Right cardiac atrium (tissue), 5 donors: ENCODE data around the gene ABRAXAS1. TPM values are rescaled to one million over a fixed set of nuclear protein-coding genes. Genes with fewer than 3 reads are reported as not detected.
"Not testable (repeated sequence)": the region's sequence is repeated elsewhere in the genome, so short reads cannot be mapped to it uniquely, and the experiment has no call there.

Experiments used
- ATAC-seq, 2 donors: fragments of 200-7000 bp; cut with Tn5 transposase; one replicate each; pipeline versions ENCODE4 v1.8.0 to v1.9.1; 2020; ENCODE audit warnings: moderate library complexity in 2 of 2, mild to moderate bottlenecking in 1 of 2
- DNase-seq, 3 donors: peaks; one replicate each; pipeline ENCODE4 v3.0.0-alpha.2; 2020
- H3K27ac ChIP-seq: one replicate; pipeline ENCODE4 v1.5.1; 2013; ENCODE audit warnings: mild to moderate bottlenecking, low read length, control low read depth, moderate library complexity
- H3K27me3 ChIP-seq: one replicate; pipeline ENCODE4 v1.6.1; 2013; ENCODE audit not compliant: control insufficient read depth, insufficient read depth
- H3K4me1 ChIP-seq: one replicate; pipeline ENCODE4 v1.6.1; 2013; ENCODE audit warnings: low read length; ENCODE audit not compliant: control insufficient read depth, insufficient read depth
- H3K4me3 ChIP-seq: one replicate; pipeline ENCODE4 v1.5.1; 2013; ENCODE audit warnings: low read length, control low read depth
- H3K9me3 ChIP-seq: one replicate; pipeline ENCODE4 v1.6.1; 2013; ENCODE audit warnings: low read length; ENCODE audit not compliant: control insufficient read depth
- WGBS: extraction: QIAGEN DNeasy Blood & Tissue Kit; methylation state at CpG from one replicate; pipeline ENCODE4 v1.1.7; 2013; 5-methylcytosine and 5-hydroxymethylcytosine counted together
- intact Hi-C, 4 donors: fragments of 100-400 bp; cut with DNase I; formaldehyde crosslinking; loops; one replicate each; pipeline versions ENCODE4 v1.11.0 to v1.14.0; 2022 to 2023
- polyA plus RNA-seq: library from polyadenylated mRNA; stranded (reverse); fragments of 200-250 nt; gene quantifications from one replicate; pipeline ENCODE4 v1.2.3, GENCODE V29; 2013
- total RNA-seq, 4 donors: library from RNA; stranded (reverse); fragmentation: NEBNext Ultra II Directional; extraction: Animal tissue kit (Norgen Biotek cat#: 25700); gene quantifications; one replicate each; pipeline ENCODE4 v1.2.1, GENCODE V29; 2021
- donor health status: healthy with polysubstance abuse.
- donor health status: DM: no; HTN: yes; CAD: no.
- donor health status: DM: no; HTN: no; CAD: no.
- donor health status: DM: no; HTN: yes; CAD: no; lungs with severe emphysema.
- donor health status: DM: yes; HTN: yes; CAD: no.

ABRAXAS1 gene
- total and polyA plus RNA-seq, 5 donors: 3.0 to 10.0 (median 6.7) TPM

DNA sequence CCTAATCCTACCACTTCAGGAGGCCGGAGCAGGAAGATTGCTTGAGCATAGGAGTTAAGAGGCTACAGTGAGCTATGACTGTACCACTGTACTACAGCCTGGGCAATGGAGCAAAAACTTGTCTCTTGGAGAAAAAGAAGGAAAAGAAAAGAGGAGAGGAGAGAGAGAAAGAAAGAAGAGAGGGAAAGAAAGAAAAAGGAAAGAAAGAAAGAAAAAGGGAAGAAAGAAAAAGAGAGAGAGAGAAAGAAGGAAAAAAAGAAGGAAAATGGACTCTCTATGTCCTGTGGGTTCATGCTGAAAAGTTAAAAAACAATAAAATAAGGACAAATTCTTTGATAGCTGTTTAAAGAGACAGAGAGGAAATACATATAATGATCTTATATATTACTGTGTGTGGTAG is 13.3 kb upstream of the ABRAXAS1 start:
- Histone ChIP-seq H3K9me3 (no peaks in the 10 kb centered on the region), H3K4me1 (no peaks in the 10 kb centered on the region), H3K4me3 (no peak overlapping the region), H3K27ac (no peak overlapping the region), H3K27me3 (no peaks in the 10 kb centered on the region)
- intact Hi-C loops: no loop called here
- ATAC-seq (no peak), DNase-seq (no peak)
- whole genome bisulfite sequencing: 92% methylated on average over 1 of the region's 1 CpG

DNA sequence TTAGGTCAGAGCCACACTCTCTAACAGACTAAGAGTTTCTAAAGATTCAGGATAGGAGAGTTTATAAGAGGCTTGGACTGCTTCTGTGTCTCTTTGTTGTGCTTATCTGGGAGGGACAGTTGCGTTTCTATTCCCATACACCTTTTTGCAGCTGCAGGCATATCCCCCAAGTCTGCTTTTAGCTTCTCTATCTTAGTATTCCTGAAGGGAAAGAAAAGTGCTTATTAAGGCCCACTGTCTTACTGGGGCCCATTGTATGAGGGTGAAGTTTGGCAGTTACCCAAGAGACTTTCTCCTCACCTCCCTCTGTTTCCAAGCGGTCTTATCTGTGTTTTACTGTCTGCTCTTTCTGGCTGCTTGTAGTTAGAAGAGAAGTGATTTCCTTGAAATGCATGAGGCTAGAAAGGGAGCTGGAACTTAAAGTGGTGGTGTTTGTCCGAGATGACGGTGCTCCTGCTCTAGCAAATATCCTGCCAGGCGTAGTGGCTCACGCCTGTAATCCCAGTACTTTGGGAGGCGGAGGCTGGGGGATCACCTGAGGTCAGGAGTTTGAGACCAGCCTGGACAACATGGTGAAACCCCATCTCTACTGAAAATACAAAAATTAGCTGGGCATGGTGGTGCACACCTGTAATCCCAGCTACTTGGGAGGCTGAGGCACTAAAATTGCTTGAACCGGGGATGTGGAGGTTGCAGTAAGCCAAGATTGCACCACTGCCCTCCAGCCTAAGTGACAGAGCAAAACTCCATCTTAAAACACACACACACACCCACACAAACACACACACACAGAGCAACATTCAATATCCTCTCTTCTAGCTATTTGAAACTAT is 11.4 kb upstream of the ABRAXAS1 start:
- DNase-seq, H3K27me3 ChIP-seq, H3K27ac ChIP-seq, intact Hi-C loops, H3K4me1 ChIP-seq, ATAC-seq, H3K4me3 ChIP-seq, H3K9me3 ChIP-seq: not testable (repeated sequence)
- 56% methylated on average over 8 of the region's 8 CpGs for WGBS

DNA sequence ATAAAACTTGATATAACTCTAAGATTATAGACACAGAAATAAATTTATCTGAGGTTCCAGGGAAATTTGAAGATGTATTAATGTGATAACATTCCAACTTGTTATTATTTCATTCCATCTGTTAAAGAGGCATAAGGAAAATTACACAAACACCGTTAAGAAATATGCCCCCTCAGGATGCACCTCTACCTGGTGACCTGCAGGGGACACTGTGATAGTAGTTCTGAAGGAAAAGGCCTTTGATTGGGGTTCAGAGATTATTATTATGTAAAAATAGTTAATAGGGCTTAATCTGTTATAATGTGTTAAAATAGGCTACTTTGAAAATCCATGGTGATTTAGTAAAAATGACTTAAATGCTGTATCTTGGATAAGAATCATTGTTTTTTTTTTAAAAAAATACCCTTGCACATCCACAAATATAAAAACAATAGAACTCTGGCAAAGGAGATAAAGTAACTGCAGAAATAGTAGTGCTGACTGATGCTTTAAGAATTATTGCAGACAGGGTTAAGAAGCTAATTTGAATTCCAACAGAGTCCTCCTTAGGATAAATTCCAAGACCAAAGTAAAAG is 6.1 kb upstream of the ABRAXAS1 start:
- intact Hi-C loops: no loop called here
- no peak overlapping the region for H3K27ac ChIP-seq
- H3K4me1 ChIP-seq: no peaks in the 10 kb centered on the region
- ATAC-seq: no peak
- no peak overlapping the region for H3K4me3 ChIP-seq
- no peaks in the 10 kb centered on the region for H3K9me3 ChIP-seq
- H3K27me3 ChIP-seq: no peaks in the 10 kb centered on the region
- DNase-seq: no peak
- WGBS: 1% methylated on average over 1 of the region's 1 CpG

DNA sequence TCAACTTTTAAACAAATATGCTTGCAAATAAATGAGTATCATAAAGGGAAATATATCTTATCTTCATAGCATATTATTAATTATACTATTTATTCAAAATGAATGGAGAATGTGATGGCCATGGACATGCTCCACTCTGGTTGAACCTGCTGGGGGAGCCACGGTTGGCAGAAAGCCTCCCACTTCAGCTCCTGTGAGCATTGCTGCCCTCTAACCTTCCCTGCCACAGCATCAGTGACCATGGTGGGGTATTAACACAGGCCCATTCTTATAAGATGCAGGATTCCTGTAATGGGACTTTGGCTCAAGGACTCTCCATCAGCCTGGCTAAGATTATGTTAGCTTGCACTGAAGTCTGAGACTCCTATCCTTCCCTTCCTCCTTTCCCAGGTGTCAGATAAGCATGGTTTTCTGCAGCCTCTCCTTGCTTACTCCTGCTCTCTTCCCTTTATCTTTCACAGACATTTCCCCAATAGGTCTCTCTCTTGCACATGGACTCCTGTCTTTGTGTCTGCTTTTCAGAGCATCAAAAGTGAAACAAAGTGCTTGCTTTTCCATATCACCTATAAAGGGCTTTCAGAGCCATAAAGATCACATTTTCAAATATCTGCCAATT is 4.9 kb upstream of the ABRAXAS1 start:
- Histone ChIP-seq H3K4me1 (no peaks in the 10 kb centered on the region), H3K4me3 (no peak overlapping the region), H3K9me3 (no peaks in the 10 kb centered on the region), H3K27me3 (no peaks in the 10 kb centered on the region), H3K27ac (no peak overlapping the region)
- WGBS: 28% methylated on average over 1 of the region's 1 CpG
- intact Hi-C loops: no loop called here
- DNase-seq (no peak), ATAC-seq (no peak)

DNA sequence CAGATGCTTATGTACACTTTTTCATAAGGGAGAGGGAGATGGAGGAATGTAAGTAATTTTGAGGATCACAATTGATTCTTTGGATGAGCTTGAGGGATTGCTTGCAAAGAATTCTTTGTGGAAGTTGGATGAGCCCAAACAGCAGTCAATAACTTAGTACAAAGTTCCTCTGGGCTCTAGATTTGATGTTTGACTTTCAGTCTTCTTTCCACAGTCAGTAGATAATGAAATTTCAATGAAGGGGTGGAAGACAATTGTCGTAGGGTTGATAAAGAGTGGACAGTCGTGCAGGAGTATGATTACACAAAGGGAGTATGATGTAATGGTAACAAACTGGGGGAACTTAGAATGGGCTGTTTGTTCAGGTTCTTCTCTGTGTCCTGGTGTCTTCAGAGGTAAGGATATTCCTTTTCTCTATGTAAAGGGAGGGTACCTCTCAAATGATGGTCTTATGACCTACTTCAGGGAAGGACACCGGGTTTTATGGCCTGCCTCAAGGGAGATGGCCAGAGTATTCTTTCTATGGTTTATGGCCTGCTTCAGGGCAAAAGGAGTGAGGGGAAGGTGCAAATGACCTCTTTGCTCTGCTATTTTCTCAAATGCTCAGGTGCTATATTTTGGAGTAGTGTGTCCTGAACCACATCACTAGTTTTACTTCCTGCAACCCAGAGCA is 1.7 kb upstream of the ABRAXAS1 start:
- Histone ChIP-seq H3K27ac (no peak overlapping the region), H3K9me3 (no peaks in the 10 kb centered on the region), H3K4me3 (no peak overlapping the region), H3K27me3 (no peaks in the 10 kb centered on the region), H3K4me1 (no peaks in the 10 kb centered on the region)
- 80% methylated on average over 3 of the region's 3 CpGs for WGBS
- intact Hi-C loops: no loop called here
- no peak for ATAC-seq
- no peak for DNase-seq

DNA sequence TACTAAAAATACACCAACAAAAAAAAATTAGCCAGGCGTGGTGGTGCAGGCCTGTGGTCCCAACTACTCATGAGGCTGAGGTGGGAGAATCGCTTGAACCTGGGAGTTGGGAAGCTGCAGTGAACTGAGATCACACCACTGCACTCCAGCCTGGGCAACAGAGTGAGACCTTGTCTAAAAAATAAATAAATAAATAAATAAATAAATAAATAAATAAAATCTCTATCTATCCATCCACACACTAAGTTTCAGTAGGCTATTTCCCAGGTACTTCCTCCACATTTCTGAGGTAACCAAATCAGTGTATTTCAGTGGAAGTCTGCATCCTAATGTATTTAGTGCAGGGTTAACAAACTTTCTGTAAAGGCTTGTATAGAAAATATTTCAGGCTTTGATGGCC is 10.9 kb downstream of the ABRAXAS1 start:
- H3K4me1 ChIP-seq: no peaks in the 10 kb centered on the region
- DNase-seq (no peak), ATAC-seq (no peak)
- H3K4me3 ChIP-seq: no peak overlapping the region
- H3K27me3 ChIP-seq: no peaks in the 10 kb centered on the region
- intact Hi-C loops: no loop called here
- no peaks in the 10 kb centered on the region for H3K9me3 ChIP-seq
- WGBS: 97% methylated on average over 2 of the region's 2 CpGs
- no peak overlapping the region for H3K27ac ChIP-seq

DNA sequence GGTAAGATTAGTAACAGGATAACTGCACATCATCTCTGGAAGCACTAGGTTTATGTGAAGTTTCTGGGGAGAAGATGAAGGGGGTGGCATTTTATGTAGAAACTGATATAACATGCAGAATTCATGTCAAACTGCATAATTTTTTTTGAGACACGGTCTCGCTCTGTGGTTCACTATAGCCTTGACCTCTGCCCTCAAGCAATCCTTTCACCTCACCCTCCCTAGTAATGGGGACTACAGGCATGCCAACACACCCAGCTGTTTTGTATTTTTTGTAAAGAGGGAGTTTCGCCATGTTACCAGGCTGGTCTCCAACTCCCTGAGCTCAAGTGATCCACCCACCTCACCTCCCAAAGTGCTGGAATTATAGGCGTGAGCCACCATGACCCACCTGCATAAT is 11.5 kb downstream of the ABRAXAS1 start:
- Histone ChIP-seq H3K27ac (no peak overlapping the region), H3K27me3 (no peaks in the 10 kb centered on the region), H3K4me3 (no peak overlapping the region), H3K9me3 (no peaks in the 10 kb centered on the region), H3K4me1 (no peaks in the 10 kb centered on the region)
- 81% methylated on average over 4 of the region's 4 CpGs for WGBS
- ATAC-seq: no peak
- no peak for DNase-seq
- intact Hi-C loops: no loop called here

DNA sequence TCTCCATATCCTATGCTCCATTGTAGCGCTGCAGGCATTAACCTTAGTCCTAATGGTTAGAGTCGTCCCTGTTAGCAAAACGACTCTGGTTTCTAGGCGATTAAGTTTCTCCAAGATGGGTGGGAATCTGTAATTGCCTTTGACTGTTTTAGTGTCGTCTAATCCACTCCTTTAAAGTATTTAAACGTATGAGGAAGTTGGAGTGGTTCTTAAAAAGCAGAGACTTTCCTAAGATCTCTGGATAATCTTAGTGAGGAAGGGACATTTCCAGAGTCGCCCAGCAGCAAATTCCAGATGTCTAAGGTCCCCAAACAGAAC is 28.8 kb downstream of the ABRAXAS1 start:
- ATAC-seq (no peak), DNase-seq (no peak)
- intact Hi-C loops: loop anchor here in 1 of 4 donors (10.0 kb wide), 1 partner anchor 171 kb away; the partner anchor contains the start of gene COQ2
- peak overlapping the region; percentile 97 for H3K27ac ChIP-seq
- H3K9me3 ChIP-seq: no peaks in the 10 kb centered on the region
- under 1% methylated on average over 7 of the region's 7 CpGs for WGBS
- peak overlapping the region; percentile 84 for H3K4me3 ChIP-seq
- peaks cover 4% of the 10 kb centered on the region for H3K4me1 ChIP-seq
- H3K27me3 ChIP-seq: no peaks in the 10 kb centered on the region

DNA sequence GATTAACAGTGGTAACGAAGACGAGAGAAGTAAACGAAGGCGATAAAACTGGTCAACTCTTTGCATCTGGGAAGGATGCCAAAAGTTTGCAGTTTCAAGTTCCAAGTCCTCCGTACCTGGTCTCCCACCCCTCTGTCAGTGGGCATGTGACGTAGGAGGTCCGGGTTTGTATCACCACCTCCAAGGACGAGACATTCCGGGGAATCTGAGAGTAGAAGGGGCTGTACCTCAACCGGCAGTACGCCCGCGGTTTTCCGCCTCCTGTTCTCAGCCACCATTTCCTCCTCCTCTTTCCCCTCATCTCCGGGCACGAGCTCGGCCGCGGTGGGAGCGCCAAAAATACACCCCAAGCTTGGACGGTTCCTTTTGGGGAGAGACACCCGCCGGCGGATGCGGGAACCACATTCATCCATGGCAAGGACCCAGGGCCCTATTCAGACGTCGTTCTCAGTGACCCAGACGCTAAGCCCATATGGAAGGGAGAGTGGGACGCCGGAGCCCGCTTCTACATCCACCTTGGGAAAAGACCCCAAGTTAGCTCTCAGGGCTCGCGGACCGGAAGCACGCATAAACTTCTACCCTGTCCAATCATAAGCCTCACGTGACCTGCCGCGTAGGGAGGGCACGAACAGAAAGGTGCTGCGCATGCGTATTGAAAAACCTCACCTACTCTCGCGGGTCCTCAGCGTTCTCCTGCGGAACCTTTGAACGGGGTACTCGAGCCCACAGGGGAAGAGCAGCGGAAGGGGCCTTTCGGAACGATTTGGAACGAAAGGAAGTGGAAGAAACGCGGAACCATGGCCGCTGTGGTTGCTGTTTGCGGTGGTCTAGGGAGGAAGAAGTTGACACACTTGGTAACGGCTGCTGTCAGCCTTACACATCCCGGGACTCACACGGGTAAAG is 29.4 kb downstream of the ABRAXAS1 start, which contains the start of the genes HELQ and MRPS18C:
HELQ (minus strand) TSS at position 543 of the 903 bp plus-strand sequence; CDS start at position 413, 130 bp downstream.
MRPS18C (plus strand) TSS at position 778 of the 903 bp plus-strand sequence; CDS start at position 798, 20 bp downstream.
- WGBS: under 1% methylated on average over 58 of the region's 58 CpGs
- H3K27me3 ChIP-seq: no peaks in the 10 kb centered on the region
- peak within 1 kb of the TSS; percentile 84 for H3K4me3 ChIP-seq
- peak within 1 kb of the TSS; percentile 97 for H3K27ac ChIP-seq
- DNase-seq (peak; percentile 96 to 98 (median 97)), ATAC-seq (peak; percentile 99)
- H3K9me3 ChIP-seq: no peaks in the 10 kb centered on the region
- H3K4me1 ChIP-seq: peaks cover 4% of the 10 kb centered on the region
- intact Hi-C loops: loop anchor here in 1 of 4 donors (10.0 kb wide), 1 partner anchor 171 kb away; the partner anchor contains the start of gene COQ2

DNA sequence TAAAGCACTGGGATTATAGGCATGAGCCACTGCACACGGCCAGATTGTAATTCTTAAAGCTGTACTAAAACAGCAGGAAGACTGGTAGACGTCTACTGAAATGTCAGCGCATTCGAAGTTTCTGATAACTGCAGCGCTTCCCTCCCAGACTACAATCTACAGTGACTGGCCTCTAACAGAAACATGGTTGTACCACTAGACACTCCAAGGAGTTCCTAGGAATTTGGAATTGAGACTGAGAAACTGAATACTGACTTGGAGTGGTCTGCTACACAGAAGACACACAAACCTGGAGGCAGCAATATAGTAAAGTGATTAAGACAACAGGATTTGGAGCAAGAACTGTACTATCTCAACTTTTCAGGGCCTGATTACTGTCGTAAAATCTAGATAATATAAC is 30.2 kb downstream of the ABRAXAS1 start:
- Histone ChIP-seq H3K27me3 (no peaks in the 10 kb centered on the region), H3K4me3 (peak overlapping the region; percentile 84), H3K27ac (no peak overlapping the region), H3K4me1 (peaks cover 4% of the 10 kb centered on the region), H3K9me3 (no peaks in the 10 kb centered on the region)
- no peak for DNase-seq
- no peak for ATAC-seq
- intact Hi-C loops: loop anchor here in 1 of 4 donors (10.0 kb wide), 1 partner anchor 170 kb away; the partner anchor contains the start of gene COQ2
- 4% methylated on average over 6 of the region's 6 CpGs for WGBS
